Stomach (tissue), 9 donors: Measurements from ENCODE around the gene FOXA1. TPM values are rescaled to one million over a fixed set of nuclear protein-coding genes. Genes with fewer than 3 reads are reported as not detected.

Source experiments
- DNase-seq, 2 donors: peaks; one replicate each; pipeline versions ENCODE4 v3.0.0 to v3.0.0-alpha.2; 2013 to 2019
- H3K27ac ChIP-seq, 5 donors: fragments of 200-600 bp in 4 of 5; sonication (generic) in 4 of 5; one replicate each; pipeline ENCODE4 v1.5.1; 2013 to 2019; ENCODE audit warnings: mild to moderate bottlenecking in 1 of 5, moderate library complexity in 1 of 5
- H3K27me3 ChIP-seq, 3 donors: fragments of 200-600 bp; sonication (generic); one replicate each; pipeline ENCODE4 v1.5.1; 2017 to 2019; ENCODE audit warnings: mixed run types in 1 of 3
- H3K36me3 ChIP-seq, 4 donors: fragments of 200-600 bp; sonication (generic); 1 replicate in 3 of 4; 2 replicates in 1 of 4; pipeline ENCODE4 v1.5.1; 2016 to 2019
- H3K4me1 ChIP-seq, 4 donors: fragments of 200-600 bp; sonication (generic); one replicate each; pipeline ENCODE4 v1.5.1; 2016 to 2019
- H3K4me3 ChIP-seq, 4 donors: fragments of 200-600 bp; sonication (generic) in 3 of 4; one replicate each; pipeline ENCODE4 v1.5.1; 2016 to 2019; ENCODE audit warnings: mild to moderate bottlenecking in 1 of 4
- H3K9me3 ChIP-seq, 4 donors: fragments of 200-600 bp; sonication (generic); one replicate each; pipeline ENCODE4 v1.5.1; 2016 to 2019
- CTCF ChIP-seq, 7 experiments: fragments of 450-650 bp in 4 of 7; fragments of 200-600 bp in 3 of 7; sonication (generic) in 3 of 7; IDR thresholded peaks; one replicate each; pipeline ENCODE4 v1.5.1; 2016 to 2019; ENCODE audit warnings: antibody characterized with exemption in 7 of 7, control low read depth in 2 of 7, mild to moderate bottlenecking in 1 of 7
- EP300 ChIP-seq: sonication (generic); formaldehyde crosslinking; IDR thresholded peaks from one replicate; pipeline ENCODE4 v1.6.1; 2017; ENCODE audit warnings: antibody characterized with exemption
- POLR2A ChIP-seq, 4 donors: fragments of 450-650 bp; IDR thresholded peaks; one replicate each; pipeline ENCODE4 v1.6.1; 2016; ENCODE audit warnings: antibody characterized with exemption in 4 of 4, control low read depth in 2 of 4, mild to moderate bottlenecking in 1 of 4, moderate library complexity in 1 of 4
- POLR2AphosphoS5 ChIP-seq, 3 donors: sonication (generic); formaldehyde crosslinking; IDR thresholded peaks; one replicate each; pipeline ENCODE4 v1.6.1; 2016; ENCODE audit warnings: antibody characterized with exemption in 3 of 3
- WGBS, 5 donors: extraction: QIAGEN DNeasy Blood & Tissue Kit in 3 of 5; methylation state at CpG; one replicate each; pipeline versions ENCODE4 v1.1.5 to v1.1.7; 2013 to 2018; 5-methylcytosine and 5-hydroxymethylcytosine counted together
- intact Hi-C: fragments of 100-400 bp; cut with DNase I; formaldehyde crosslinking; loops from one replicate; pipeline ENCODE4 v1.15.1; 2023; ENCODE audit warnings: low total_unique reads
- polyA plus RNA-seq, 3 donors: library from polyadenylated mRNA; stranded (reverse); fragments of 200-250 nt; gene quantifications; one replicate each; pipeline ENCODE4 v1.2.3, GENCODE V29; 2013
- total RNA-seq, 5 donors: library from RNA; depleted of rRNA; stranded (reverse); fragments of >200 nt; gene quantifications; one replicate each; pipeline versions ENCODE4 v1.1.0 to v1.2.3, GENCODE V29; 2014 to 2016
- donor health status: healthy with polysubstance abuse.
- donor health status: Bipolar disorder and iron deficiency.
- donor health status: healthy.

FOXA1 gene
- total and polyA plus RNA-seq, 8 donors: 0.58 to 147 (median 26.9) TPM

DNA sequence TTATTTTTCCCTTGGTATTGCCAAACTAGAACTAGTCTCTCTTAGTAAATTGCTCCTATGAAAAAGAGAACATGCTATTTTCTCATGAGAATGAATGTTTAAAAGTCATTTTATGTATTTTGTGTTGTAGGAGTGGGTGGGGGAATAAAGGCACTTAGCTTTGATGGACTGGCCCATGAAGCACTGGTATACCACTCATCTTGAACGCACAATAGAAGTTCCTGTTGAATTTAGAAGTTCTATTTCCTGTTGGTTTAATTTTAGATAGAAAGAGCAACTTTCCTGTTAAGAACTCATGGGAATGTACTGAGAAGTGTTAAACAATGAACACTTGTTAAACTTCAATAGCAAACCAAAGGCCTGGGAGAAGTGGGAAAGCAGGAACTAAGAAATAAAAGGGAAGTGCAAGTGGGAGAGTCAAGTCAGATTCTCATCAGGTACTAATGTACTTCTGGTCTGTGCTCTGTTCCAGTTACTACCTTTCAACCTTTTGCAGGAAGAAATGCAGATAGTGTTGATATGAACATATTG is 23.5 kb upstream of the FOXA1 start:
- Histone ChIP-seq H3K4me3 (no peak overlapping the region), H3K9me3 (peaks cover 0 to 33% (median 28%) of the 10 kb centered on the region in 4 donors), H3K4me1 (peaks cover 0 to 10% (median 6%) of the 10 kb centered on the region in 4 donors), H3K27me3 (peaks cover 0 to 27% (median 9%) of the 10 kb centered on the region in 3 donors), H3K27ac (peak overlapping the region in 1 of 5 donors; percentile 27), H3K36me3 (peaks cover 0 to 18% (median 13%) of the 10 kb centered on the region in 4 donors)
- 29 to 57% (median 47%) methylated on average over 1 of the region's 1 CpG for WGBS, 5 donors
- no peak for DNase-seq
- intact Hi-C loops: no loop called here
- no peak for TF ChIP-seq CTCF (IDR thresholded peaks at IDR 0.05)
- no peak for TF ChIP-seq POLR2A (IDR thresholded peaks at IDR 0.05)
- no peak for TF ChIP-seq EP300
- TF ChIP-seq POLR2AphosphoS5 (IDR thresholded peaks at IDR 0.05): no peak

DNA sequence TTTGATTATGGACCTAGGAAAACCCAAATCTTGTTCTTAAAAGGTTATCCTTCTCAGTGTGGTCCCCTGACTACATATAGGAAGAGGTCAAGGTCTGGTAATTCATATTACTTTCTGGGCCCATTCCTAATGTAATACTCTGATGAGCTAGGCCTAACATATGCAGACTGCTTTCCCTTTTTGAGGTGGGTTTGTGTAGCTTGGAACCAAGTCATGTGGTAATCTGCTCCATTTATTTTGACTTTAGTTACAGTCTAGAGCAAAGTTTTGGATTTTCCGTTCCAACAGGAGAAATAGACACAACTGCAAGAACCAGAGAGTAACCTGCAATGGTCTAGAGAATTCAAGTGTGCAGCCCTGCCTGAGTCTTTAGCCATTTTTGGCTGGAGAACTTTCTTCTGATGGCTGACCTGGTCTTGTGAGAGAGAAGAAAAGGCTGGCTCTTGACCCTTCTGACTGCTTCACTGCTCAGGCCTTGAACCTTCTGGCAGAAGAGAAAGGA is 22.9 kb upstream of the FOXA1 start:
- Histone ChIP-seq H3K36me3 (peaks cover 0 to 18% (median 12%) of the 10 kb centered on the region in 4 donors), H3K27me3 (peaks cover 0 to 22% (median 9%) of the 10 kb centered on the region in 3 donors), H3K27ac (peak overlapping the region in 1 of 5 donors; percentile 27), H3K4me1 (peaks cover 0 to 10% (median 6%) of the 10 kb centered on the region in 4 donors), H3K4me3 (no peak overlapping the region), H3K9me3 (peaks cover 0 to 37% (median 29%) of the 10 kb centered on the region in 4 donors)
- 93 to 100% (median 97%) methylated on average over 1 of the region's 1 CpG for WGBS, 5 donors
- no peak for DNase-seq
- TF ChIP-seq CTCF (IDR thresholded peaks at IDR 0.05) (no peak), POLR2AphosphoS5 (IDR thresholded peaks at IDR 0.05) (no peak)
- intact Hi-C loops: no loop called here

- no peak for TF ChIP-seq CTCF (IDR thresholded peaks at IDR 0.05)
- no peak for TF ChIP-seq EP300
- no peak for TF ChIP-seq POLR2A (IDR thresholded peaks at IDR 0.05)
- no peak for TF ChIP-seq POLR2AphosphoS5 (IDR thresholded peaks at IDR 0.05)
- Histone ChIP-seq H3K27me3 (peaks cover 0 to 11% (median 0%) of the 10 kb centered on the region in 3 donors), H3K36me3 (peaks cover 0 to 9% (median 3%) of the 10 kb centered on the region in 4 donors), H3K27ac (no peak overlapping the region), H3K4me3 (no peak overlapping the region), H3K4me1 (no peaks in the 10 kb centered on the region), H3K9me3 (peaks cover 0 to 46% (median 30%) of the 10 kb centered on the region in 4 donors)
- no peak for DNase-seq
- intact Hi-C loops: no loop called here
- 90 to 96% (median 96%) methylated on average over 4 of the region's 4 CpGs for WGBS, 5 donors
Measured at GRCh38 chr14:37616853-37617252, 21.8 kb upstream of the FOXA1 start.

- intact Hi-C loops: no loop called here
Measured at GRCh38 chr14:37615582-37616289, 20.7 kb upstream of the FOXA1 start.

More at GRCh38 chr14:37615582-37616289, 20.7 kb upstream of the FOXA1 start:
- 92 to 99% (median 98%) methylated on average over 3 of the region's 3 CpGs for WGBS, 5 donors
- Histone ChIP-seq H3K4me1 (no peaks in the 10 kb centered on the region), H3K27ac (no peak overlapping the region), H3K4me3 (no peak overlapping the region), H3K9me3 (peaks cover 0 to 56% (median 39%) of the 10 kb centered on the region in 4 donors), H3K36me3 (peaks cover 0 to 17% (median 9%) of the 10 kb centered on the region in 4 donors), H3K27me3 (peaks cover 0 to 11% (median 7%) of the 10 kb centered on the region in 3 donors)
- TF ChIP-seq POLR2A (IDR thresholded peaks at IDR 0.05): no peak
- no peak for TF ChIP-seq EP300
- no peak for TF ChIP-seq CTCF (IDR thresholded peaks at IDR 0.05)
- DNase-seq: no peak
